Activated CD8-positive, alpha-beta memory T cell treated with anti-CD3 and anti-CD28 coated beads, Interleukin-2, amount 50 U/mL, for 24 hours (primary cell): ENCODE data around the gene TMEM130.

Source experiments
- DNase-seq: peaks from one replicate; pipeline ENCODE4 v3.0.0-alpha.2; 2020; ENCODE audit errors: extremely low read depth

Gene TMEM130

GRCh38 chr7:98807068-98808048 lies 62.5 kb downstream of the TMEM130 start:
- no peak for DNase-seq

- no peak for DNase-seq
Observed at GRCh38 chr7:98805956-98806838, 63.6 kb downstream of the TMEM130 start.

DNA sequence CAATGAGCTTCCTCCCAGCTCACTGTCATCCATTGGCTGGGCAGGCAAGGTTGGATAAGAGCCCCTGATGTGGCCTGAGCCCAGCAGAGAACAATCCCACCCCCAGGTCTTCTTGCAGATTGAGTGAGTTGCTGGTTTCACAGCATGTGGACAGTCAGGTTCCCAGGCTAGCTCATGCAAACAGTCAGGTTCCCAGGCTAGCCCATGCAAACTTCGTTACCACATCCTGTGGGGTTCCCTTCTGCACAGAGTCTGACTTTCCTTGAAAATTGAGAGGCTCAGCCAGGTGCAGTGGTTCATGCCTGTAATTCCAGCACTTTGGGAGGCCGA lies 67.1 kb downstream of the TMEM130 start:
- DNase-seq = no peak

- no peak for DNase-seq
Observed at GRCh38 chr7:98802088-98802780, 67.6 kb downstream of the TMEM130 start.

DNA sequence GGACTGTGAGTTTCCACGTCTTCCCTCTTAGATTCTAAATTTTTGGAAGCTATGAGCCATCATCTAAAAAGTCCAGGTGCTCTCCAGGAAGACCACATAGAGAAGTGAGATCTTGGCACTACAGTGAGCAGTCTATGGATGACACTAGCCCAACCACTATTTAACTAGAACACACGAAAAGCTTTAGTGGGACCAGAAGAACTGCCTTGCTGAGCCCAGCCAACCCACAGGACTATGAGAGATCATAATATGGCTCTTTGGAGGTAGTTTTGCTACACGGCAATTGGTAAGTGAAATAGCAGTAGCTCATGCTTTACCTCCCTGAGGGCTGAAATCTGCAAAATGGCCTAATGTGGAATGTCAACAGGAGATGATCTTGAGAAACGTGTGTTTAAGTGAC lies 68.8 kb downstream of the TMEM130 start:
- DNase-seq = no peak

DNA sequence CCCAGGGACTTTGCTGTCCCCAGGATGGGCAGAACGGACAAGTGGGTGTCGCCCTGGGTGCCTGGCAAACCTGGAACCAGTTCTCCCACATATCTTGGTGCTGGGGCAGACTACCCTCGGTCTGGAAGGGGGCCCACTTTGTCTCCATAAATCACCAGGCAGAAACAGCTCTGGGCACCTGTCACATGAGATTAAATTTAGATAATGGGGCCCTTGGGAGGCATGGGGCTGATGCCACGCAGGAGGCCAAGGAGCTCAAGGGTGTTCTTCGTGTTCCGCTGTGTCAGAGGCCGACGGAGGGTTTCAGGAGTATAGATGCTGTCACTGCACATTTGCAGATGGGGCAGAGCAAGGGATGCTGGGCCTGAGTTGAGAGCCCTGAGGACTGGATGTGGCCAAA lies 72.7 kb downstream of the TMEM130 start:
- no peak for DNase-seq
